Adipose tissue (tissue), 3 donors: ENCODE results near the gene VSIR. TPM values are rescaled to one million over a fixed set of nuclear protein-coding genes. Genes with fewer than 3 reads are reported as not detected.

Experiments
- H3K27ac ChIP-seq: one replicate; pipeline ENCODE4 v1.5.1; 2013; ENCODE audit warnings: low read depth, low read length
- WGBS, 3 donors: extraction: QIAGEN DNeasy Blood & Tissue Kit; methylation state at CpG; one replicate each; pipeline ENCODE4 v1.1.7; 2013; 5-methylcytosine and 5-hydroxymethylcytosine counted together
- polyA plus RNA-seq, 3 donors: library from polyadenylated mRNA; stranded (reverse); fragments of 200-250 nt; gene quantifications; one replicate each; pipeline ENCODE4 v1.2.3, GENCODE V29; 2013
- donor health status: healthy with polysubstance abuse.
- donor health status: Bipolar disorder and iron deficiency.
- donor health status: healthy.

VSIR gene
- polyA plus RNA-seq, 3 donors = 18.7 to 87.3 (median 40.3) TPM

GRCh38 chr10:71742301-71743088 lies 30.8 kb downstream of the VSIR start:
- no peak overlapping the region for H3K27ac ChIP-seq
- WGBS, 3 donors = 89 to 91% (median 89%) methylated on average over 10 of the region's 10 CpGs

GRCh38 chr10:71741671-71742070 lies 31.6 kb downstream of the VSIR start:
- H3K27ac ChIP-seq = no peak overlapping the region
- WGBS, 3 donors = 94 to 97% (median 97%) methylated on average over 20 of the region's 20 CpGs

- WGBS, 3 donors = 50 to 76% (median 62%) methylated on average over 4 of the region's 4 CpGs
- no peak overlapping the region for H3K27ac ChIP-seq
Measured at GRCh38 chr10:71741029-71741428, 32.3 kb downstream of the VSIR start.

GRCh38 chr10:71740069-71740653 lies 33.2 kb downstream of the VSIR start:
- no peak overlapping the region for H3K27ac ChIP-seq
- WGBS, 3 donors = 33 to 61% (median 41%) methylated on average over 9 of the region's 9 CpGs

- H3K27ac ChIP-seq = no peak overlapping the region
- 90 to 93% (median 90%) methylated on average over 8 of the region's 8 CpGs for WGBS, 3 donors
Measured at GRCh38 chr10:71739358-71739900, 33.9 kb downstream of the VSIR start.

- 49 to 66% (median 56%) methylated on average over 3 of the region's 3 CpGs for WGBS, 3 donors
- no peak overlapping the region for H3K27ac ChIP-seq
Measured at GRCh38 chr10:71737834-71738197, 35.5 kb downstream of the VSIR start.

GRCh38 chr10:71737001-71737833 lies 36.1 kb downstream of the VSIR start:
- H3K27ac ChIP-seq = no peak overlapping the region
- 62 to 78% (median 64%) methylated on average over 12 of the region's 12 CpGs for WGBS, 3 donors

GRCh38 chr10:71736570-71736952 lies 36.8 kb downstream of the VSIR start:
- 69 to 88% (median 81%) methylated on average over 2 of the region's 2 CpGs for WGBS, 3 donors
- H3K27ac ChIP-seq = no peak overlapping the region

- WGBS, 3 donors = 64 to 82% (median 72%) methylated on average over 16 of the region's 16 CpGs
Measured at GRCh38 chr10:71735709-71736569, 37.4 kb downstream of the VSIR start.

GRCh38 chr10:71734797-71735196 lies 38.5 kb downstream of the VSIR start:
- WGBS, 3 donors = 85 to 87% (median 86%) methylated on average over 5 of the region's 5 CpGs
- H3K27ac ChIP-seq = no peak overlapping the region

More at GRCh38 chr10:71735709-71736569, 37.4 kb downstream of the VSIR start:
- H3K27ac ChIP-seq = no peak overlapping the region

GRCh38 chr10:71731791-71732190 lies 41.5 kb downstream of the VSIR start:
- H3K27ac ChIP-seq = no peak overlapping the region
- 85 to 88% (median 87%) methylated on average over 12 of the region's 12 CpGs for WGBS, 3 donors

GRCh38 chr10:71729161-71729636 lies 44.1 kb downstream of the VSIR start:
- WGBS, 3 donors = 30 to 46% (median 31%) methylated on average over 10 of the region's 10 CpGs
- H3K27ac ChIP-seq = peak overlapping the region; percentile 77

- WGBS, 3 donors = 16 to 50% (median 18%) methylated on average over 8 of the region's 8 CpGs
- H3K27ac ChIP-seq = peak overlapping the region; percentile 77
Measured at GRCh38 chr10:71727738-71728737, 45.3 kb downstream of the VSIR start.

GRCh38 chr10:71727105-71727737 lies 46.1 kb downstream of the VSIR start:
- H3K27ac ChIP-seq = no peak overlapping the region
- WGBS, 3 donors = 45 to 78% (median 47%) methylated on average over 12 of the region's 12 CpGs

- no peak overlapping the region for H3K27ac ChIP-seq
- 75 to 84% (median 77%) methylated on average over 11 of the region's 11 CpGs for WGBS, 3 donors
Measured at GRCh38 chr10:71726580-71727104, 46.7 kb downstream of the VSIR start.

GRCh38 chr10:71725998-71726579 lies 47.2 kb downstream of the VSIR start:
- WGBS, 3 donors = 43 to 49% (median 45%) methylated on average over 9 of the region's 9 CpGs
- no peak overlapping the region for H3K27ac ChIP-seq
